GM12875 (cell line): ENCODE data around the gene MT1E.
"Not testable (repeated sequence)": the region's sequence is repeated elsewhere in the genome, so short reads cannot be mapped to it uniquely, and the experiment has no call there.

Experiments used
- H3K4me3 ChIP-seq: one replicate; pipeline ENCODE4 v1.5.1; 2011; ENCODE audit warnings: low read depth, low read length, control low read depth
- TF ChIP-seq, protein P1 (sequence below): IDR thresholded peaks from 2 replicates; pipeline ENCODE4 v1.5.1; 2011; ENCODE audit warnings: low read depth, mild to moderate bottlenecking, control low read depth, inconsistent platforms, low read length, moderate library complexity, borderline replicate concordance; ENCODE audit not compliant: insufficient read depth

Gene MT1E

DNA sequence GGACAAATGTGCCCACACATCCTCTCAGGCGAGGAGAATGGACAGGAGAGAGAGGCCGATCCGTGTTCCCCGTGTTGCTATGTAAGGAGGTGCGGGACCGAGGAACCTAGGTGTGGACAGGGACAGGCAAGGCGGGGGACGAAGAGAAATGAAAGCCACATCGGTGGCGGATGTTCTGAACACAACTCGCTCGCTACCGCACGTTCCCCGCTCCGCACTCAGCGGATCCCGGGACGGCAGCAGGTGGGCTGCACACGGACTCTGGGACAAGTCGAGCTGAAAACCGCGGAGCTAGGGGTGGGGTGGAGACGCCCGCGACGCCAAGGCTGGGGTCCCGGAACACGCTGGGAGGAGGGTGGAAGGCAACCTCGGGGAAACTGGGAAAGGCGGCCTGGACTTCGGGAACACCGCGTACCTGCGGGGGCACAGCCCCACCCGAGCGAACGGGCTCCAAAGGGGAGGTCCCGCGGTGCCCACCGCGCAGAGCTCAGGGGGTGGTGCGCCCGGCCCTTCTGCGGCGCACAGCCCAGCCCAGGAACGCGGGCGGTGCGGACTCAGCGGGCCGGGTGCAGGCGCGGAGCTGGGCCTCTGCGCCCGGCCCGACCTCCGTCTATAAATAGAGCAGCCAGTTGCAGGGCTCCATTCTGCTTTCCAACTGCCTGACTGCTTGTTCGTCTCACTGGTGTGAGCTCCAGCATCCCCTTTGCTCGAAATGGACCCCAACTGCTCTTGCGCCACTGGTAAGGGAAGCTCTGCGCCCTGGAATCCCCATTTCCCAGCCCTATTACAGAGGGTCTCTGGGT, at the start of gene MT1E:
MT1E (plus strand) TSS at position 642 of the 803 bp plus-strand sequence; CDS start at position 713, 71 bp downstream.
- H3K4me3 ChIP-seq, result no peak within 1 kb of the TSS
- TF ChIP-seq, protein P1, sequence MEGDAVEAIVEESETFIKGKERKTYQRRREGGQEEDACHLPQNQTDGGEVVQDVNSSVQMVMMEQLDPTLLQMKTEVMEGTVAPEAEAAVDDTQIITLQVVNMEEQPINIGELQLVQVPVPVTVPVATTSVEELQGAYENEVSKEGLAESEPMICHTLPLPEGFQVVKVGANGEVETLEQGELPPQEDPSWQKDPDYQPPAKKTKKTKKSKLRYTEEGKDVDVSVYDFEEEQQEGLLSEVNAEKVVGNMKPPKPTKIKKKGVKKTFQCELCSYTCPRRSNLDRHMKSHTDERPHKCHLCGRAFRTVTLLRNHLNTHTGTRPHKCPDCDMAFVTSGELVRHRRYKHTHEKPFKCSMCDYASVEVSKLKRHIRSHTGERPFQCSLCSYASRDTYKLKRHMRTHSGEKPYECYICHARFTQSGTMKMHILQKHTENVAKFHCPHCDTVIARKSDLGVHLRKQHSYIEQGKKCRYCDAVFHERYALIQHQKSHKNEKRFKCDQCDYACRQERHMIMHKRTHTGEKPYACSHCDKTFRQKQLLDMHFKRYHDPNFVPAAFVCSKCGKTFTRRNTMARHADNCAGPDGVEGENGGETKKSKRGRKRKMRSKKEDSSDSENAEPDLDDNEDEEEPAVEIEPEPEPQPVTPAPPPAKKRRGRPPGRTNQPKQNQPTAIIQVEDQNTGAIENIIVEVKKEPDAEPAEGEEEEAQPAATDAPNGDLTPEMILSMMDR, result no peak

DNA sequence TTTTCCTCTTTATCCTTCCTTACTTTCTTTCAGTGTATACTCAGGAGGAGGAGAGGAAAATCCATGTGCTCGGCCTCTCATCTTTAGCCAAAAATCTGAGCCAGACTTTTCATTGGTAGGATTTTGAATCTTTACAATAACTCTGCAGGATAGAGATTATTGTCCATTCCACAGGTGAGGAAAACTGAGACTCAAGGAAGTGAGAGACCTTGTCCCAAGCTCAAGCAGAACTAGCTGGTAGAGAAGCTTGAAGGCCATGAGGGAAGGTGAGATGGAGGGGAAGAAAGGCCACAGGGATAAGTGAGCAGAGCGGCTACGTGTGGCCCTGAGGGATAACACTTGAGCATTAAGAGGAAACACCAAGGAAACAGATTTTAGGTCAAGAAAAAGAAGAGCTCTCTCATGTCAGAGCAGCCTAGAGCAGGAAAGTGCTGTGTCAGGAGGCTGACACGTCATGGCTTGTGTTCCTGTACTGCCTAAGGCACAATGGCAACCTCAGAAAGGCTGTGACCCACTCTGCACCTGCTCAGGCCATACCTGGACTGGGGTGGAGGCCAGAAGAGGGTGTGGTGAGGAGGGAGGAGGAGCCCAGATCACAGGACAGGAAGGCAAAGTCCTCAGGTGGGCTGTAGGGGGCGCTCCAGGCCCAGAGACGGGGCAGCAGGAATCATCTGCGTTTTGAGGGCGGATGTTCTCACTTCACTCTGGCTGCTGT, 48.8 kb upstream of the MT1E start:
- no peak overlapping the region for H3K4me3 ChIP-seq
- TF ChIP-seq, protein P1, result peak; percentile 88

DNA sequence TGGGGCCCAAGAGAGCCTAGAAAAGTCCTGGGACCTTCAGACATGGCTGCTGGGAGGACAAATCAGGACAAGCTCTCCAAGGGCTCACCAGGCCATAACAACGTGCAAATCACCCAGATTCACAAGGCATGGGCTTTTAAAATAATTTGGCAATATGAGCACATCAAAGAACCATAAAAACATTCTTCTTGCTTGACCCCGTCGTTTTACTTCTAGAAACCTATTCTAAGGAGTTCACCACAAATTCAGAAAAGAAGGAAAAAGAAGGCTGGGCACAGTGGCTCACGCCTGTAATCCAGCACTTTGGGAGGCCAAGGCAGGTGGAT, 48.3 kb upstream of the MT1E start:
- TF ChIP-seq, protein P1, result no peak
- H3K4me3 ChIP-seq, result no peak overlapping the region

DNA sequence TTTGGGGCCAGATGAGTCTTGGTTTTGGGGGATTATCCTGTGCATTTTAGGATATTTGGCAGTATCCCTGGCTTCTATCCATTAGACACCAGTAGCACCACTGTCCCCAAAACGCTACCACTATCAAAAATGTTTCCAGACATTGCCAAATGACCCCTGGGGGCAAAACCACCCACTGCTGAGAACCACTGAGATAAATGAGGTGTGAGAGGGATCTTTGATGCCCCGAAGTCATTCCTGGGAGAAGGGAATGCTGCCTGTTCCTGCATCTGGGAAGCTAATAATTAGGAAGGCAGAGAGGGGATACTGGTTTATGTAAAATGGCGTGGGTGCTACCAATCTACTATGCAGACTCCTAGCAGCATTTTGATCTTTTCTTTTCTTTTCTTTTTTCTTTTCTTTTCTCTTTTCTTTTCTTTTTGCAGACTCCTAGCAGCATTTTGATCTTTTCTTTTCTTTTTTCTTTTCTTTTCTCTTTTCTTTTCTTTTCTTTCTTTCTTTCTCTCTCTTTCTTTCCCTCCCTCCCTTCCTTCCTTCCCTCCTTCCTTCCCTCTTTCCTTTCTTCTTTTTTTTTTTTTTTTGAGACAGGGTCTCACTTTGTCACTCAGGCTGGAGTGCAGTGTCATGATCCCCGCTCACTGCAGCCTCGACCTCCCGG, 45.1 kb upstream of the MT1E start:
- TF ChIP-seq, protein P1, result no peak
- H3K4me3 ChIP-seq, result no peak overlapping the region

DNA sequence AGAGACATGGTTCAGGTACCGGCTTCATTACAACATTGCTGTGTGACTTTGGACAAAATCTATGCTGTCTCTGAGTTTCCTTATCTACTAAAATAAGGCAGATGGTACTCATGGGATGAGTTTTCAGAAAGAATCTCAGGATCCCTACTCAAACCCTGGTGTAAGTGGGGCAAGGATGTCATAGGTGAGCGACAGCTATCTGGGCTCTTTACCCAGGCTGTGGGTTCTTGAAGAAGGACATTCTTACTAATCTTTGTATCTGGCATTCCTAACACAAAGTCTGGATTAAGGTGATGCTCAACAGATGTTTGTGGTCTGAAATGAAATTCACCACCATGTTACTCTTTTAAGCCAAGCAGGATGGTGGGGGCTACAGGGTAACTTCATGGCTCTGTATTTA, 42.7 kb upstream of the MT1E start:
- H3K4me3 ChIP-seq, result not testable (repeated sequence)

DNA sequence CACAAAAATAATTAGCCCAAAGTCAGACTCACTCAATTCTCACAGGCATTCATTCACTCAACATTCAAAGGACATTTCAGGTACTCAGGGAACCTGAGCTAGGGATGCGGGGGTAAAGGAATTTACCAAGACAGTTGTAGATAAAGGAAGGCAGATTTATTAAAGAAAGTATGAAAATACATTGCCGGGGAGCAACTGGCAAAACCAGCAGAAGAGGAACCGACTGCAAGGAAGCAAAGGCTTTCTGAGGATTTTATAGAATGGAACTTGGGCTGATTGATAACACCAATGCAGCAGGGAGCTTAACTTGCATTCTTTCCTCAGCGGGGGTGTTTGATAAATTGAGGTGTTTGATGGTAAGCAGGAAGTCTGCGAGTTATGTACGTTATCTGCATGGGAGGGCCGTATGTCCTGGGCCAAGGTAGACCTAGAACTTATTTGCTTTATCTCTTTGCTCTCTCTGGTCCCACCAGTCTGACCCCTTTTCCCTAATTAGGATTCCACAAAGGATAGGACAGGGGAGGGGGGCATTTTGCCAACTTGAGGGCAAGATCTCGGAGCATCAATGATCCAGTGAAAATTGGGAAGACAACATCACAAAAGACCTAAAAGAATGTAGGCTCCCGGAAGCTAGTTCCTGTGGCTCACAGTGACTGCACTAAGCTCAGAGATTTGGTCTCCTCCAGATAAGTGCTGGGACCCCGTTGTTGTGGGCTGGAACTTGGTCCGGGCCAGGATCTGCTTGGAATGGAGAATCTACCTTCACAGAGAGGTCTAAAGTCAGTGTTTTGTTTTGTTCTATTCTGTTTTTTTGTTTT, 42.0 kb upstream of the MT1E start:
- TF ChIP-seq, protein P1, result no peak
- no peak overlapping the region for H3K4me3 ChIP-seq

DNA sequence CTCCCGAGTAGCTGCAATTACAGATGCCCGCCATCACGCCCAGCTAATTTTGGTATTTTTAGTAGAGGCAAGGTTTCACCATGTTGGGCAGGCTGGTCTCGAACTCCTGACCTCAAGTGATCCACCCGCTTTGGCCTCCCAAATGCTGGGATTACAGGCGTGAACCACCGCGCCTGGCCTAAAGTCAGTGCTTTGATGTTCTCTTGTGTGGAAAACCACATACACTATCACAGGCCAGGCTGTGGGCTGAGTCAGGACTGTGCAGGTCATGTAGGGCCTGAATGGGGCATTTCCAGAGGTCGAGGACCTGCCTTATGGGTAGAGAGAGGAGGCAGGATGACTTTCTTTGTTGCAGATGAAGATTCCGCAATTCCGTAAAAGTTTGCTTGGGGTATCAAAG, 41.3 kb upstream of the MT1E start:
- TF ChIP-seq, protein P1, result no peak
- H3K4me3 ChIP-seq, result no peak overlapping the region
